Neural cell (in vitro differentiated cells): ENCODE results near the gene HOXC9. TPM values are rescaled to one million over a fixed set of nuclear protein-coding genes. Genes with fewer than 3 reads are reported as not detected.
"Not testable (repeated sequence)": the region's sequence is repeated elsewhere in the genome, so short reads cannot be mapped to it uniquely, and the experiment has no call there.

Source experiments
- H2AFZ ChIP-seq: fragments of 200-600, 300-800 bp; sonication (generic), shearing (Covaris generic); 2 replicates; pipeline ENCODE4 v1.6.0; 2014; ENCODE audit warnings: low read depth, mild to moderate bottlenecking, antibody characterized with exemption, low read length, moderate library complexity
- H3F3A ChIP-seq: fragments of 200-600 bp; shearing (Covaris generic); 2 replicates; pipeline ENCODE4 v1.6.1; 2016; ENCODE audit warnings: mild to moderate bottlenecking, moderate library complexity, mixed read lengths, antibody characterized with exemption, low read length; ENCODE audit not compliant: insufficient read depth, poor library complexity, severe bottlenecking
- H3K27ac ChIP-seq: fragments of 200-600, 300-800 bp; sonication (generic), shearing (Covaris generic); 2 replicates; pipeline ENCODE4 v1.5.1; 2014; ENCODE audit warnings: mild to moderate bottlenecking, low read length, moderate library complexity
- H3K27me3 ChIP-seq: fragments of 300-800, 200-600 bp; sonication (generic), shearing (Covaris generic); 2 replicates; pipeline ENCODE4 v1.6.0; 2014; ENCODE audit warnings: mild to moderate bottlenecking, low read depth, low read length, moderate library complexity; ENCODE audit not compliant: insufficient read depth
- H3K36me3 ChIP-seq: fragments of 300-800, 200-600 bp; sonication (generic), shearing (Covaris generic); 2 replicates; pipeline ENCODE4 v1.5.1; 2014; ENCODE audit warnings: mild to moderate bottlenecking, antibody characterized with exemption, low read length, moderate library complexity; ENCODE audit not compliant: insufficient read depth
- H3K4me2 ChIP-seq: fragments of 300-800, 200-600 bp; sonication (generic), shearing (Covaris generic); 2 replicates; pipeline ENCODE4 v1.6.0; 2014; ENCODE audit warnings: mild to moderate bottlenecking, low read length
- H3K4me3 ChIP-seq: fragments of 300-800, 200-600 bp; sonication (generic), shearing (Covaris generic); 2 replicates; pipeline ENCODE4 v1.5.1; 2014; ENCODE audit warnings: mild to moderate bottlenecking, low read length, moderate library complexity
- H3K79me2 ChIP-seq: fragments of 200-600 bp; shearing (Covaris generic); replicated peaks from 2 replicates; pipeline ENCODE4 v1.6.0; 2014; ENCODE audit warnings: mild to moderate bottlenecking, low read length, moderate library complexity; ENCODE audit not compliant: insufficient read depth
- H3K9ac ChIP-seq: fragments of 300-800, 200-600 bp; sonication (generic), shearing (Covaris generic); 2 replicates; pipeline ENCODE4 v1.6.1; 2016; ENCODE audit warnings: mild to moderate bottlenecking, low read length, mixed read lengths
- H3K9me2 ChIP-seq: fragments of 200-600 bp; shearing (Covaris generic); 2 replicates; pipeline ENCODE4 v1.6.1; 2016; ENCODE audit warnings: mild to moderate bottlenecking, low read length, mixed read lengths; ENCODE audit not compliant: insufficient read depth
- H3K9me3 ChIP-seq: fragments of 200-600, 300-800 bp; sonication (generic), shearing (Covaris generic); 2 replicates; pipeline ENCODE4 v1.6.1; 2016; ENCODE audit warnings: mild to moderate bottlenecking, mixed run types, low read length, moderate library complexity, mixed read lengths
- H4K20me1 ChIP-seq: fragments of 200-600 bp; shearing (Covaris generic); 2 replicates; pipeline ENCODE4 v1.6.1; 2016; ENCODE audit warnings: mild to moderate bottlenecking, mixed run types; ENCODE audit not compliant: insufficient read depth
- EP300 ChIP-seq: fragments of 450-650 bp; conservative IDR thresholded peaks from 2 replicates; pipeline ENCODE4 v1.6.1; 2014; ENCODE audit warnings: antibody characterized with exemption, mild to moderate bottlenecking, moderate library complexity; ENCODE audit not compliant: poor library complexity, severe bottlenecking
- EZH2 ChIP-seq: fragments of 200-600, 300-800 bp; shearing (Covaris generic), sonication (generic); IDR thresholded peaks from 2 replicates; pipeline ENCODE4 v1.6.1; 2014; ENCODE audit warnings: antibody characterized with exemption, low read length, borderline replicate concordance, mild to moderate bottlenecking; ENCODE audit not compliant: insufficient read depth, poor library complexity, severe bottlenecking
- MXI1 ChIP-seq: fragments of 450-650 bp; conservative IDR thresholded peaks from 2 replicates; pipeline ENCODE4 v1.6.1; 2014; ENCODE audit warnings: antibody characterized with exemption, mild to moderate bottlenecking; ENCODE audit not compliant: poor library complexity, severe bottlenecking
- POLR2AphosphoS5 ChIP-seq: IDR thresholded peaks from 2 replicates; pipeline ENCODE4 v1.6.1; 2012
- RAD21 ChIP-seq: fragments of 450-650 bp; conservative IDR thresholded peaks from 2 replicates; pipeline ENCODE4 v1.6.1; 2014; ENCODE audit warnings: antibody characterized with exemption, mild to moderate bottlenecking, moderate library complexity
- REST ChIP-seq: IDR thresholded peaks from 2 replicates; pipeline ENCODE4 v1.6.1; 2012; ENCODE audit warnings: borderline replicate concordance
- SMC3 ChIP-seq: fragments of 450-650 bp; conservative IDR thresholded peaks from 2 replicates; pipeline ENCODE4 v1.6.1; 2014; ENCODE audit warnings: antibody characterized with exemption, mild to moderate bottlenecking, moderate library complexity; ENCODE audit not compliant: poor library complexity
- polyA plus RNA-seq: library from polyadenylated mRNA; depleted of rRNA; stranded (reverse); fragments of >200 nt; gene quantifications from 2 replicates; pipeline ENCODE4 v1.2.3, GENCODE V29; 2014
- TF ChIP-seq, protein P1 (sequence below): fragments of 450-650 bp; IDR thresholded peaks from 2 replicates; pipeline ENCODE4 v1.5.1; 2014; ENCODE audit warnings: antibody characterized with exemption, mild to moderate bottlenecking, moderate library complexity; ENCODE audit not compliant: poor library complexity, severe bottlenecking

The HOXC9 gene
- polyA plus RNA-seq, 1 donor from 2014 or later, result not detected

- Histone ChIP-seq H3K27ac (no peak overlapping the region), H3K4me2 (no peak overlapping the region), H3K4me3 (no peak overlapping the region), H3K9ac (no peak overlapping the region), H3K9me2 (no peaks in the 10 kb centered on the region), H2AFZ (no peak overlapping the region), H3F3A (no peaks in the 10 kb centered on the region), H3K9me3 (no peaks in the 10 kb centered on the region), H4K20me1 (no peaks in the 10 kb centered on the region), H3K36me3 (no peaks in the 10 kb centered on the region), H3K27me3 (peaks cover 99% of the 10 kb centered on the region), H3K79me2 (no peaks in the 10 kb centered on the region)
- TF ChIP-seq SMC3 (no peak), RAD21 (no peak)
Measured at GRCh38 chr12:54040148-54040494, 40.2 kb downstream of the HOXC9 start.

DNA sequence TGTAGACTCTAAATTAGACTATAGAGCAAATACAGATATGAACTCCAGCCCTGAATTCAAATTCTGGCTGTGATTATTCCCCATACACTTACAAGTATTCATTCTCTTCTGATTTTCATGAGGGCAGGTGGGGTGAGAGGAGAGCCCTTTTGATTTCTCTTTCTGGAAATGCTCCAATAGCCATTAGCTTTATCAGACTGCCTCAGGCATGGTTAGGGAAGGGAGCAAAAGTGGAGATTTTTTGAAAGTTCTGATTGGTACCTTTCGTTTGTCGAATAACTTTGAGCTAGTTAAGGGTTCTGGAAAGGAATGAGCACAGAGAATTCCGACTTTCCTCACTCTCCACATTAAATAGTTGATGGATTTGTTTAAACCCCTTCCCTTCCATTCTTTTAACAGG, 40.7 kb downstream of the HOXC9 start:
- TF ChIP-seq SMC3, result no peak
- no peak for TF ChIP-seq REST
- no peak for TF ChIP-seq MXI1
- Histone ChIP-seq H3K9me2 (no peaks in the 10 kb centered on the region), H3K27ac (no peak overlapping the region), H3K4me3 (no peak overlapping the region), H2AFZ (no peak overlapping the region), H4K20me1 (no peaks in the 10 kb centered on the region), H3K4me2 (no peak overlapping the region), H3K79me2 (no peaks in the 10 kb centered on the region), H3F3A (no peaks in the 10 kb centered on the region), H3K9me3 (no peaks in the 10 kb centered on the region), H3K36me3 (no peaks in the 10 kb centered on the region), H3K27me3 (peaks cover 99% of the 10 kb centered on the region), H3K9ac (no peak overlapping the region)

- Histone ChIP-seq H3K4me2 (no peak overlapping the region), H3K9me2 (no peaks in the 10 kb centered on the region), H3K79me2 (no peaks in the 10 kb centered on the region), H3K9ac (no peak overlapping the region), H3F3A (no peaks in the 10 kb centered on the region), H3K4me3 (no peak overlapping the region), H3K36me3 (no peaks in the 10 kb centered on the region), H3K27ac (no peak overlapping the region), H2AFZ (no peak overlapping the region), H3K27me3 (peaks cover 99% of the 10 kb centered on the region), H3K9me3 (no peaks in the 10 kb centered on the region), H4K20me1 (no peaks in the 10 kb centered on the region)
- no peak for TF ChIP-seq EP300
- no peak for TF ChIP-seq EZH2
- TF ChIP-seq POLR2AphosphoS5, result no peak
- TF ChIP-seq, protein P1, sequence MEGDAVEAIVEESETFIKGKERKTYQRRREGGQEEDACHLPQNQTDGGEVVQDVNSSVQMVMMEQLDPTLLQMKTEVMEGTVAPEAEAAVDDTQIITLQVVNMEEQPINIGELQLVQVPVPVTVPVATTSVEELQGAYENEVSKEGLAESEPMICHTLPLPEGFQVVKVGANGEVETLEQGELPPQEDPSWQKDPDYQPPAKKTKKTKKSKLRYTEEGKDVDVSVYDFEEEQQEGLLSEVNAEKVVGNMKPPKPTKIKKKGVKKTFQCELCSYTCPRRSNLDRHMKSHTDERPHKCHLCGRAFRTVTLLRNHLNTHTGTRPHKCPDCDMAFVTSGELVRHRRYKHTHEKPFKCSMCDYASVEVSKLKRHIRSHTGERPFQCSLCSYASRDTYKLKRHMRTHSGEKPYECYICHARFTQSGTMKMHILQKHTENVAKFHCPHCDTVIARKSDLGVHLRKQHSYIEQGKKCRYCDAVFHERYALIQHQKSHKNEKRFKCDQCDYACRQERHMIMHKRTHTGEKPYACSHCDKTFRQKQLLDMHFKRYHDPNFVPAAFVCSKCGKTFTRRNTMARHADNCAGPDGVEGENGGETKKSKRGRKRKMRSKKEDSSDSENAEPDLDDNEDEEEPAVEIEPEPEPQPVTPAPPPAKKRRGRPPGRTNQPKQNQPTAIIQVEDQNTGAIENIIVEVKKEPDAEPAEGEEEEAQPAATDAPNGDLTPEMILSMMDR, result no peak
Measured at GRCh38 chr12:54041097-54041690, 41.2 kb downstream of the HOXC9 start.

DNA sequence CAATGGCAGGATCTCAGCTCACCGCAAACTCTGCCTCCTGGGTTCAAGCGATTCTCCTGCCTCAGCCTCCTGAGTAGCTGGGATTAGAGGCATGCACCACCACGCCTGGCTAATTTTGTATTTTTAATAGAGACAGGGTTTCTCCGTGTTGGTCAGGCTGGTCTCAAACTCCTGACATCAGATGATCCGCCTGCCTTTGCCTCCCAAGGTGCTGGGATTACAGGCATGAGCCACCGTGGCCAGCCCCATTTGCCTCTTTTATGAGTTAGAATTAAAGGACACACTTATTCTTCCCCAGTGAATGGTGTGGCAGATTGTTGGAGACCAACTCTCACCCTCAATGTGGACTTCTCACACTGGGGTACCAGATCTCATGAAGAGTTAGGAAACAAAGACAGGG, 42.1 kb downstream of the HOXC9 start:
- H3K4me3 ChIP-seq, H3K27ac ChIP-seq: not testable (repeated sequence)

More for the DNA sequence above, 42.1 kb downstream of the HOXC9 start:
- not testable (repeated sequence) for H3K36me3 ChIP-seq, H4K20me1 ChIP-seq, H3F3A ChIP-seq, H3K9me3 ChIP-seq, H3K79me2 ChIP-seq, H3K9me2 ChIP-seq, H2AFZ ChIP-seq, H3K4me2 ChIP-seq, H3K9ac ChIP-seq
- peaks cover 99% of the 10 kb centered on the region for H3K27me3 ChIP-seq
